WTC11 (cell line): ENCODE data around the gene CLCN6.

Source experiments
- SP1 ChIP-seq: sonication (generic); formaldehyde crosslinking; conservative IDR thresholded peaks from 2 replicates; pipeline ENCODE4 v1.8.1; 2022; ENCODE audit warnings: missing genetic modification reagents
- TF ChIP-seq, protein P1 (sequence below): fragments of 200-600 bp; IDR thresholded peaks from 2 replicates; pipeline ENCODE4 v1.8.0; 2022; ENCODE audit warnings: antibody characterized with exemption
- TF ChIP-seq, protein P2 (sequence below): sonication (generic); formaldehyde crosslinking; IDR thresholded peaks from 2 replicates; pipeline ENCODE4 v1.8.0; 2022; ENCODE audit warnings: mild to moderate bottlenecking, missing genetic modification reagents
- TF ChIP-seq, protein P3 (sequence below): sonication (generic); formaldehyde crosslinking; IDR thresholded peaks from 2 replicates; pipeline ENCODE4 v1.8.1; 2023; ENCODE audit warnings: mild to moderate bottlenecking, missing genetic modification reagents, moderate library complexity
- TF ChIP-seq, protein P4 (sequence below): sonication (generic); formaldehyde crosslinking; IDR thresholded peaks from 2 replicates; pipeline ENCODE4 v1.8.1; 2023; ENCODE audit warnings: mild to moderate bottlenecking, moderate library complexity, missing genetic modification reagents
- TF ChIP-seq, protein P5 (sequence below): sonication (generic); formaldehyde crosslinking; IDR thresholded peaks from 2 replicates; pipeline ENCODE4 v1.8.0; 2022; ENCODE audit warnings: mild to moderate bottlenecking, missing genetic modification reagents

DNA sequence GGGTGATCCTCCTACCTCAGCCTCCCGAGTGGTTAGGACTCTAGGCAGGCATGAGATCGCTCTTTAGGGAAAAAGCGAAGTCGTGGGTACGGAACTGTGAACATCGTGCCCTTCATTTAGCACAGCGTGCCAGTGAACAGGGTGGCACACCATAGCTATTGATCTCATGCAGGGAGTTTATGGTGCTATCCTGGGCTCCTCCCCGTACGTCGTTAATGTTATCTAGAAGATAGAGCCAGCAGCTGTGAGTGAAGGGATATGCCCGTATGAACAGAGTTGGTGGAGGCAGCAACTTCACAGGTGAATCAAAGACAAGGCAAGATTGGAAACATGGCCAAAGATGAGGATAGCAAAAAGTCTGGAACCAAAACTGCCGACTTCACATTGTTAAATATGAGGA is 11.2 kb downstream of the CLCN6 start:
- TF ChIP-seq, protein P1, sequence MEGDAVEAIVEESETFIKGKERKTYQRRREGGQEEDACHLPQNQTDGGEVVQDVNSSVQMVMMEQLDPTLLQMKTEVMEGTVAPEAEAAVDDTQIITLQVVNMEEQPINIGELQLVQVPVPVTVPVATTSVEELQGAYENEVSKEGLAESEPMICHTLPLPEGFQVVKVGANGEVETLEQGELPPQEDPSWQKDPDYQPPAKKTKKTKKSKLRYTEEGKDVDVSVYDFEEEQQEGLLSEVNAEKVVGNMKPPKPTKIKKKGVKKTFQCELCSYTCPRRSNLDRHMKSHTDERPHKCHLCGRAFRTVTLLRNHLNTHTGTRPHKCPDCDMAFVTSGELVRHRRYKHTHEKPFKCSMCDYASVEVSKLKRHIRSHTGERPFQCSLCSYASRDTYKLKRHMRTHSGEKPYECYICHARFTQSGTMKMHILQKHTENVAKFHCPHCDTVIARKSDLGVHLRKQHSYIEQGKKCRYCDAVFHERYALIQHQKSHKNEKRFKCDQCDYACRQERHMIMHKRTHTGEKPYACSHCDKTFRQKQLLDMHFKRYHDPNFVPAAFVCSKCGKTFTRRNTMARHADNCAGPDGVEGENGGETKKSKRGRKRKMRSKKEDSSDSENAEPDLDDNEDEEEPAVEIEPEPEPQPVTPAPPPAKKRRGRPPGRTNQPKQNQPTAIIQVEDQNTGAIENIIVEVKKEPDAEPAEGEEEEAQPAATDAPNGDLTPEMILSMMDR: no peak
- TF ChIP-seq, protein P2, sequence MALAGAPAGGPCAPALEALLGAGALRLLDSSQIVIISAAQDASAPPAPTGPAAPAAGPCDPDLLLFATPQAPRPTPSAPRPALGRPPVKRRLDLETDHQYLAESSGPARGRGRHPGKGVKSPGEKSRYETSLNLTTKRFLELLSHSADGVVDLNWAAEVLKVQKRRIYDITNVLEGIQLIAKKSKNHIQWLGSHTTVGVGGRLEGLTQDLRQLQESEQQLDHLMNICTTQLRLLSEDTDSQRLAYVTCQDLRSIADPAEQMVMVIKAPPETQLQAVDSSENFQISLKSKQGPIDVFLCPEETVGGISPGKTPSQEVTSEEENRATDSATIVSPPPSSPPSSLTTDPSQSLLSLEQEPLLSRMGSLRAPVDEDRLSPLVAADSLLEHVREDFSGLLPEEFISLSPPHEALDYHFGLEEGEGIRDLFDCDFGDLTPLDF (CRISPR knock-in tag): no peak
- TF ChIP-seq, protein P3, sequence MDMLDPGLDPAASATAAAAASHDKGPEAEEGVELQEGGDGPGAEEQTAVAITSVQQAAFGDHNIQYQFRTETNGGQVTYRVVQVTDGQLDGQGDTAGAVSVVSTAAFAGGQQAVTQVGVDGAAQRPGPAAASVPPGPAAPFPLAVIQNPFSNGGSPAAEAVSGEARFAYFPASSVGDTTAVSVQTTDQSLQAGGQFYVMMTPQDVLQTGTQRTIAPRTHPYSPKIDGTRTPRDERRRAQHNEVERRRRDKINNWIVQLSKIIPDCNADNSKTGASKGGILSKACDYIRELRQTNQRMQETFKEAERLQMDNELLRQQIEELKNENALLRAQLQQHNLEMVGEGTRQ (CRISPR knock-in tag): no peak
- no peak for TF ChIP-seq SP1 (CRISPR knock-in tag)
- TF ChIP-seq, protein P4, sequence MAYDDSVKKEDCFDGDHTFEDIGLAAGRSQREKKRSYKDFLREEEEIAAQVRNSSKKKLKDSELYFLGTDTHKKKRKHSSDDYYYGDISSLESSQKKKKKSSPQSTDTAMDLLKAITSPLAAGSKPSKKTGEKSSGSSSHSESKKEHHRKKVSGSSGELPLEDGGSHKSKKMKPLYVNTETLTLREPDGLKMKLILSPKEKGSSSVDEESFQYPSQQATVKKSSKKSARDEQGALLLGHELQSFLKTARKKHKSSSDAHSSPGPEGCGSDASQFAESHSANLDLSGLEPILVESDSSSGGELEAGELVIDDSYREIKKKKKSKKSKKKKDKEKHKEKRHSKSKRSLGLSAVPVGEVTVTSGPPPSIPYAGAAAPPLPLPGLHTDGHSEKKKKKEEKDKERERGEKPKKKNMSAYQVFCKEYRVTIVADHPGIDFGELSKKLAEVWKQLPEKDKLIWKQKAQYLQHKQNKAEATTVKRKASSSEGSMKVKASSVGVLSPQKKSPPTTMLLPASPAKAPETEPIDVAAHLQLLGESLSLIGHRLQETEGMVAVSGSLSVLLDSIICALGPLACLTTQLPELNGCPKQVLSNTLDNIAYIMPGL (CRISPR knock-in tag): no peak
- TF ChIP-seq, protein P5, sequence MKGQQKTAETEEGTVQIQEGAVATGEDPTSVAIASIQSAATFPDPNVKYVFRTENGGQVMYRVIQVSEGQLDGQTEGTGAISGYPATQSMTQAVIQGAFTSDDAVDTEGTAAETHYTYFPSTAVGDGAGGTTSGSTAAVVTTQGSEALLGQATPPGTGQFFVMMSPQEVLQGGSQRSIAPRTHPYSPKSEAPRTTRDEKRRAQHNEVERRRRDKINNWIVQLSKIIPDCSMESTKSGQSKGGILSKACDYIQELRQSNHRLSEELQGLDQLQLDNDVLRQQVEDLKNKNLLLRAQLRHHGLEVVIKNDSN (CRISPR knock-in tag): no peak
